ENCODE data around the gene TBL1XR1.

TBL1XR1 gene

DNA sequence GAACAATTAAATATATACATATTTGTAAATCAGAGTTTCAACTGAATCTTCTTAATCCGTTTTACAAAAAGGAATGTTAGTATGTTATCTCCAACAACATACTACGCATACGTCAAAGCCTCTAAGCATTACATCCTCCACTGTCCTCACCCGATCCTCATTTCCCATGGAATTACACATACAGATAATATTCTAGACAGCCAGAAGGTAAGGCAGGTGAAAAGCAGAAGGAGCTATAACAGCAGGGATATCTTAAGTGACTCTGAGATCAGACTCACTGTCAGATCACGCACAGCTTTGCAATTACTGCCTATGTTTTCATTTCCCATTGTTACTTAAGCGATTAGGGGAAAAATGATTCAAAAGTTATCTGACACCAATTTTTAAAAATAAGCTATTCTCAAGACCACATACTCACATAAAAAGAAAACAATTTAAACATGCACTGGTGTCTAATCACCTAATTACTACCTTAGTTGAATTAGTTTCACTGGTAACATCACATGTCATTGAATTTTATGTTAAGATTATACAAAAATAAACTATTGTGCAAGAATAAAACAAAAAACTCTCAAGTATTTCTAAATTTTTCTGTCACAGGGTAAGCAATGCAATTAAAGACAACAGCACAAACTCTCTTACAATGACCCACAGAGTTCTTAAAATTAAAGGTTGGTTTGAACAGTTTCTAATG is 92.8 kb downstream of the TBL1XR1 start:
- TF ChIP-seq, protein P1, sequence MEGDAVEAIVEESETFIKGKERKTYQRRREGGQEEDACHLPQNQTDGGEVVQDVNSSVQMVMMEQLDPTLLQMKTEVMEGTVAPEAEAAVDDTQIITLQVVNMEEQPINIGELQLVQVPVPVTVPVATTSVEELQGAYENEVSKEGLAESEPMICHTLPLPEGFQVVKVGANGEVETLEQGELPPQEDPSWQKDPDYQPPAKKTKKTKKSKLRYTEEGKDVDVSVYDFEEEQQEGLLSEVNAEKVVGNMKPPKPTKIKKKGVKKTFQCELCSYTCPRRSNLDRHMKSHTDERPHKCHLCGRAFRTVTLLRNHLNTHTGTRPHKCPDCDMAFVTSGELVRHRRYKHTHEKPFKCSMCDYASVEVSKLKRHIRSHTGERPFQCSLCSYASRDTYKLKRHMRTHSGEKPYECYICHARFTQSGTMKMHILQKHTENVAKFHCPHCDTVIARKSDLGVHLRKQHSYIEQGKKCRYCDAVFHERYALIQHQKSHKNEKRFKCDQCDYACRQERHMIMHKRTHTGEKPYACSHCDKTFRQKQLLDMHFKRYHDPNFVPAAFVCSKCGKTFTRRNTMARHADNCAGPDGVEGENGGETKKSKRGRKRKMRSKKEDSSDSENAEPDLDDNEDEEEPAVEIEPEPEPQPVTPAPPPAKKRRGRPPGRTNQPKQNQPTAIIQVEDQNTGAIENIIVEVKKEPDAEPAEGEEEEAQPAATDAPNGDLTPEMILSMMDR (IDR thresholded peaks at IDR 0.05; ENCODE audit: extremely low read depth, missing control alignments), result no peak
- no peak for DNase-seq (ENCODE audit: low spot score)

DNA sequence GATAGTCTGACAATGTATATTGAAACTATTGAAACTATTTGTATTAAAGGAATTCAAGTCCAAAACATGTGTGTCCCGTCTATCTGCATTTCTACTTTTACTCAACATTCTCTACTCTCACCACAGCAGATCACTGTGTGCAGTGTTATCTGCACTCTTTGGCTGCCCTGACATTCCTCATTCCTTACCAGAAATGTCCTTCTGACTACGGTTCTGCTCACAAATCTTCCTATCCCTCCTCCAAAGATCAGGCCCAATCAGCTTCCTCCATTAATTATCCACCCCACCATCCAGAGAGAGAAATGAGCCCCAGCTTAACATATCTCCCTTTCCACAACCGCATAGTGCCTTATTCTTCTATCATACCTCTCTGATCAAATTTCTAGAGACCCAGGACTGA is 94.7 kb downstream of the TBL1XR1 start:
- TF ChIP-seq, protein P1 (IDR thresholded peaks at IDR 0.05; ENCODE audit: extremely low read depth, missing control alignments), result no peak
- DNase-seq (ENCODE audit: low spot score), result no peak

DNA sequence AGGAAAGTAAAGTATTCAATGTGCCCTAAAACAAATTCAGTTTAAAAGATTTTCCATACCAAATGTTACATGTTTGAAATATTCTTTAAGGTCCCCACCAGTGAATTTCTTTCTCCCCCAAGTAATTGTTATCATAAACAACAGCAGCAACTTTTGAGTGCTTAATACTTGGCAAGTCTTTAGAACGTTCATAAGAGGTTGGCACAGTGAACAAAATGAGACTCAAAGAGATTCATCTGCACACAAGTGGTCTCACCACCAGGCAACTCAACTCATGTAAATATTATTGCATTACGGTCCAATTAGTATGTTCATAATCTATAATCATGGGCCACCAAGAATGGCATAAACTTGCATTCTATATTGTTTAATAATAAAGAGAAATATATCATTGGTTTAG is 98.7 kb downstream of the TBL1XR1 start:
- DNase-seq (ENCODE audit: low spot score), result no peak
- TF ChIP-seq, protein P1 (IDR thresholded peaks at IDR 0.05; ENCODE audit: extremely low read depth, missing control alignments), result no peak

DNA sequence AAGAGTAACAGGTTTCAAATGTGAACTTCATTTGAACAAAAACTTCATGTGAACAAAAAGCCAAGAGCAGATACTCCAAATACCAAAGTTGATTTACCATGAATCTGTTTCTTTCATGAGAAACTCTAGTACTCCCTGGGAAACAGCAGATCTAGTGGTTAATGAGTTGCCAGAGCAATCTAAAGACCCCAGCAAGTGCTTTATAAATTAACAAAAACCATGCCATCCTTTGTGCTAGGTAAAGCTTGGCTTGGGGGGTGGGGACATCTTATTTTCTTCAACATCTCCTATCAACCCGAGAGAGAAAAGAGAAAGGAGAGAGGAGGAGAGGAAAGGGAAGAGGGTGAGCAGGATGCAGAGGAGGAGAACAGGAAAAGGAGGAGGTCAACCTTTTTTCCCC is 100.7 kb downstream of the TBL1XR1 start:
- no peak for DNase-seq (ENCODE audit: low spot score)
- TF ChIP-seq, protein P1 (IDR thresholded peaks at IDR 0.05; ENCODE audit: extremely low read depth, missing control alignments), result no peak

DNA sequence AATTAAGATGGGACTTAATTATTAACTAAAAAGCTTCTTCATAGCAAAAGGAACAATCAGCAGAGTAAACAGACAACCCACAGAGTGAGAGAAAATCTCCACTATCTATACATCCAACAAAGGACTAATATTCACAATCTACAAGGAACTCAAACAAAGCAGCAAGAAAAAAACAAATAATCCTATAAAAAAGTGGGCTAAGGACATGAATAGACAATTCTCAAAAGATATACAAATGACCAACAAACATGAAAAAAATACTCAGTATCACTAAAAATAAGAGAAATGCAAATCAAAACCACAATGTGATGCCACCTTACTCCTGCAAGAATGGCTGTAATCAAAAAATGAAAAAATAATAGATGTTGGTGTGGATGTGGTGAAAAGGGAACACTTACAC is 103.3 kb downstream of the TBL1XR1 start:
- DNase-seq (ENCODE audit: low spot score), result no peak
- TF ChIP-seq, protein P1 (IDR thresholded peaks at IDR 0.05; ENCODE audit: extremely low read depth, missing control alignments), result no peak

DNA sequence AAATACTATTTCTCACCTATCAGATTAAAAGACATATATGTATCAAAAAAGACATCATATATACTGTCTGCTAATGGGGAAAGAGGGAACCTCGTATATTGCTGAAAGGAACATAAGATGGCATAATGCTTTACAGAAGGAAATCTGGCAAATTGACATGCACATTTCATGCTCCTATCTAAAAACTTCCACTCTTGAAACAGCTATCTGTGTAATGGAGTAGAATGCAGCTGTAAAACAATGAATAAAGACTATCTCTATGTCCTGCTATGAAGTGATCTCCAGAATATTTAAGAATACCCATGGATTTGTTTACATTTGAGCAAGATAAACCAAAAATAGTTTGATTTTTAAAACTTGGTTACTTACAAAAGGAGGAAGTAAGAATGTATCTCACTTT is 107.4 kb downstream of the TBL1XR1 start:
- DNase-seq (ENCODE audit: low spot score), result no peak
- TF ChIP-seq, protein P1 (IDR thresholded peaks at IDR 0.05; ENCODE audit: extremely low read depth, missing control alignments), result no peak

DNA sequence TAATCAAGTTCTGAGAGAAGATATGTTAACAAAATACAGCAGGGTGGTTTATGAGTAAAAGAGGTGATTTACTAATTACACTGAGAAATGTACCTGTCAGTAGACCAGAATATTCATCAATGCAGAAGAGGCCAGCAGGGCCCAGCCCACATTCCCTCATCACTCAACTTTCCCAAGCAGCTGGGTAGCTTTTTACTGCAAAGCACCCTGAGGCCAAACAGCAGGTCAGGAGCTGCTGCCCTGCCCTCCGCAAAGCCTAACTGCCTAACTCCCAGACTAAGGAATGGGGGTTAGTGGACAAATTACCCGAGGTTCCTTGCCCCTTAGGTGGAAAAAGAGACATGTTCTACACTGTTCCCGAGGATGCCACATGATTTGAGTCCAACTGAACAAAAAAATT is 108.2 kb downstream of the TBL1XR1 start:
- TF ChIP-seq, protein P1 (IDR thresholded peaks at IDR 0.05; ENCODE audit: extremely low read depth, missing control alignments), result no peak
- no peak for DNase-seq (ENCODE audit: low spot score)
